SK-N-SH treated with all-trans-retinoic acid at 6 μM for 48 hours (cell line): ENCODE measurements around the gene TLE1.

Experiments used
- ATAC-seq: fragments of 200-7000 bp; cut with Tn5 transposase; 3 replicates; pipeline ENCODE4 v1.9.1; 2020; ENCODE audit warnings: mild to moderate bottlenecking, moderate library complexity
- CSRNP3 ChIP-seq: fragments of 250-450 bp; sonication (Bioruptor Pico); IDR thresholded peaks from 2 replicates; pipeline ENCODE4 v1.5.1; 2021; ENCODE audit warnings: mild to moderate bottlenecking, moderate library complexity
- ESRRG ChIP-seq: fragments of 250-450 bp; sonication (Bioruptor Pico); IDR thresholded peaks from 2 replicates; pipeline ENCODE4 v1.6.1; 2021; ENCODE audit warnings: mild to moderate bottlenecking
- GLIS3 ChIP-seq: fragments of 250-450 bp; sonication (Bioruptor Pico); IDR thresholded peaks from 2 replicates; pipeline ENCODE4 v1.5.0; 2020; ENCODE audit warnings: mild to moderate bottlenecking, moderate library complexity
- ISL1 ChIP-seq: fragments of 250-450 bp; sonication (Bioruptor Pico); IDR thresholded peaks from 2 replicates; pipeline ENCODE4 v2.1.2; 2022; ENCODE audit warnings: mild to moderate bottlenecking, moderate library complexity
- OSR1 ChIP-seq: fragments of 250-450 bp; sonication (Bioruptor Pico); IDR thresholded peaks from 2 replicates; pipeline ENCODE4 v1.8.0; 2022; ENCODE audit warnings: moderate library complexity, mild to moderate bottlenecking, inconsistent platforms
- PATZ1 ChIP-seq: fragments of 250-450 bp; sonication (Bioruptor Pico); IDR thresholded peaks from 2 replicates; pipeline ENCODE4 v1.8.0; 2020; ENCODE audit warnings: mild to moderate bottlenecking, moderate library complexity, borderline replicate concordance
- PPARA ChIP-seq: fragments of 250-450 bp; sonication (Bioruptor Pico); IDR thresholded peaks from 2 replicates; pipeline ENCODE4 v1.5.0; 2020; ENCODE audit warnings: mild to moderate bottlenecking, borderline replicate concordance
- RARB ChIP-seq: fragments of 250-450 bp; sonication (Bioruptor Pico); IDR thresholded peaks from 2 replicates; pipeline ENCODE4 v1.8.0; 2021; ENCODE audit warnings: mild to moderate bottlenecking, moderate library complexity
- SNAI2 ChIP-seq: fragments of 250-450 bp; sonication (Bioruptor Pico); IDR thresholded peaks from 2 replicates; pipeline ENCODE4 v1.5.0; 2020; ENCODE audit warnings: mild to moderate bottlenecking, moderate library complexity
- TCF4 ChIP-seq: fragments of 250-450 bp; sonication (Bioruptor Pico); IDR thresholded peaks from 2 replicates; pipeline ENCODE4 v1.8.0; 2021; ENCODE audit warnings: mild to moderate bottlenecking, moderate library complexity, borderline replicate concordance
- TOX ChIP-seq: fragments of 250-450 bp; sonication (Bioruptor Pico); IDR thresholded peaks from 2 replicates; pipeline ENCODE4 v1.8.0; 2021; ENCODE audit warnings: mild to moderate bottlenecking, moderate library complexity, borderline replicate concordance
- ZC3H10 ChIP-seq: fragments of 250-450 bp; sonication (Bioruptor Pico); IDR thresholded peaks from 2 replicates; pipeline ENCODE4 v1.5.1; 2021; ENCODE audit warnings: mild to moderate bottlenecking, moderate library complexity
- ZFP3 ChIP-seq: fragments of 250-450 bp; sonication (Bioruptor Pico); IDR thresholded peaks from 2 replicates; pipeline ENCODE4 v1.5.0; 2020; ENCODE audit warnings: mild to moderate bottlenecking, moderate library complexity
- ZFP30 ChIP-seq: fragments of 450-650 bp; formaldehyde crosslinking; IDR thresholded peaks from 2 replicates; pipeline ENCODE4 v1.5.0; 2022; ENCODE audit warnings: mild to moderate bottlenecking, moderate library complexity
- ZNF70 ChIP-seq: fragments of 450-650 bp; formaldehyde crosslinking; IDR thresholded peaks from 2 replicates; pipeline ENCODE4 v1.5.0; 2020; ENCODE audit warnings: mild to moderate bottlenecking, moderate library complexity
- ZNF8 ChIP-seq: fragments of 450-650 bp; formaldehyde crosslinking; IDR thresholded peaks from 2 replicates; pipeline ENCODE4 v1.5.0; 2020; ENCODE audit warnings: mild to moderate bottlenecking, moderate library complexity
- TF ChIP-seq, protein P1 (sequence below): fragments of 250-450 bp; sonication (Bioruptor Pico); IDR thresholded peaks from 2 replicates; pipeline ENCODE4 v1.5.1; 2020; ENCODE audit warnings: low read depth, mild to moderate bottlenecking, moderate library complexity
- TF ChIP-seq, protein P2 (sequence below): fragments of 250-450 bp; sonication (Bioruptor Pico); IDR thresholded peaks from 2 replicates; pipeline ENCODE4 v1.5.0; 2020; ENCODE audit warnings: mild to moderate bottlenecking, moderate library complexity

The TLE1 gene

GRCh38 chr9:81611664-81612063 is 77.7 kb downstream of the TLE1 start:
- TF ChIP-seq TCF4 (CRISPR knock-in tag): no peak
- no peak for TF ChIP-seq TOX (CRISPR knock-in tag)
- TF ChIP-seq OSR1 (CRISPR knock-in tag): no peak
- TF ChIP-seq ZFP3 (CRISPR knock-in tag): no peak
- TF ChIP-seq ESRRG: no peak
- TF ChIP-seq GLIS3 (CRISPR knock-in tag): no peak
- no peak for TF ChIP-seq ZC3H10 (CRISPR knock-in tag)
- no peak for TF ChIP-seq PATZ1 (CRISPR knock-in tag)
- no peak for TF ChIP-seq ZFP30 (CRISPR knock-in tag)
- no peak for TF ChIP-seq RARB (CRISPR knock-in tag)
- TF ChIP-seq ZNF70 (CRISPR knock-in tag): no peak
- TF ChIP-seq SNAI2 (CRISPR knock-in tag): no peak
- TF ChIP-seq, protein P1, sequence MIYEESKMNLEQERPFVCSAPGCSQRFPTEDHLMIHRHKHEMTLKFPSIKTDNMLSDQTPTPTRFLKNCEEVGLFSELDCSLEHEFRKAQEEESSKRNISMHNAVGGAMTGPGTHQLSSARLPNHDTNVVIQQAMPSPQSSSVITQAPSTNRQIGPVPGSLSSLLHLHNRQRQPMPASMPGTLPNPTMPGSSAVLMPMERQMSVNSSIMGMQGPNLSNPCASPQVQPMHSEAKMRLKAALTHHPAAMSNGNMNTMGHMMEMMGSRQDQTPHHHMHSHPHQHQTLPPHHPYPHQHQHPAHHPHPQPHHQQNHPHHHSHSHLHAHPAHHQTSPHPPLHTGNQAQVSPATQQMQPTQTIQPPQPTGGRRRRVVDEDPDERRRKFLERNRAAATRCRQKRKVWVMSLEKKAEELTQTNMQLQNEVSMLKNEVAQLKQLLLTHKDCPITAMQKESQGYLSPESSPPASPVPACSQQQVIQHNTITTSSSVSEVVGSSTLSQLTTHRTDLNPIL (CRISPR knock-in tag): no peak
- no peak for TF ChIP-seq CSRNP3 (CRISPR knock-in tag)
- ATAC-seq: no peak

- no peak for ATAC-seq
- TF ChIP-seq ISL1 (no peak), ESRRG (no peak), PPARA (CRISPR knock-in tag) (no peak), ZNF8 (CRISPR knock-in tag) (no peak), ZNF70 (CRISPR knock-in tag) (no peak), RARB (CRISPR knock-in tag) (no peak), OSR1 (CRISPR knock-in tag) (no peak), GLIS3 (CRISPR knock-in tag) (no peak), TCF4 (CRISPR knock-in tag) (no peak), TOX (CRISPR knock-in tag) (no peak), CSRNP3 (CRISPR knock-in tag) (no peak), ZC3H10 (CRISPR knock-in tag) (no peak), PATZ1 (CRISPR knock-in tag) (no peak), ZFP30 (CRISPR knock-in tag) (no peak)
- TF ChIP-seq, protein P2, sequence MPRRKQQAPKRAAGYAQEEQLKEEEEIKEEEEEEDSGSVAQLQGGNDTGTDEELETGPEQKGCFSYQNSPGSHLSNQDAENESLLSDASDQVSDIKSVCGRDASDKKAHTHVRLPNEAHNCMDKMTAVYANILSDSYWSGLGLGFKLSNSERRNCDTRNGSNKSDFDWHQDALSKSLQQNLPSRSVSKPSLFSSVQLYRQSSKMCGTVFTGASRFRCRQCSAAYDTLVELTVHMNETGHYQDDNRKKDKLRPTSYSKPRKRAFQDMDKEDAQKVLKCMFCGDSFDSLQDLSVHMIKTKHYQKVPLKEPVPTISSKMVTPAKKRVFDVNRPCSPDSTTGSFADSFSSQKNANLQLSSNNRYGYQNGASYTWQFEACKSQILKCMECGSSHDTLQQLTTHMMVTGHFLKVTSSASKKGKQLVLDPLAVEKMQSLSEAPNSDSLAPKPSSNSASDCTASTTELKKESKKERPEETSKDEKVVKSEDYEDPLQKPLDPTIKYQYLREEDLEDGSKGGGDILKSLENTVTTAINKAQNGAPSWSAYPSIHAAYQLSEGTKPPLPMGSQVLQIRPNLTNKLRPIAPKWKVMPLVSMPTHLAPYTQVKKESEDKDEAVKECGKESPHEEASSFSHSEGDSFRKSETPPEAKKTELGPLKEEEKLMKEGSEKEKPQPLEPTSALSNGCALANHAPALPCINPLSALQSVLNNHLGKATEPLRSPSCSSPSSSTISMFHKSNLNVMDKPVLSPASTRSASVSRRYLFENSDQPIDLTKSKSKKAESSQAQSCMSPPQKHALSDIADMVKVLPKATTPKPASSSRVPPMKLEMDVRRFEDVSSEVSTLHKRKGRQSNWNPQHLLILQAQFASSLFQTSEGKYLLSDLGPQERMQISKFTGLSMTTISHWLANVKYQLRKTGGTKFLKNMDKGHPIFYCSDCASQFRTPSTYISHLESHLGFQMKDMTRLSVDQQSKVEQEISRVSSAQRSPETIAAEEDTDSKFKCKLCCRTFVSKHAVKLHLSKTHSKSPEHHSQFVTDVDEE (CRISPR knock-in tag): no peak
These were observed 78.6 kb downstream of the TLE1 start for GRCh38 chr9:81610740-81611107.
